MV-4-11 (cell line): Measurements from ENCODE around the gene TTI1.
"Not testable (repeated sequence)": the region's sequence is repeated elsewhere in the genome, so short reads cannot be mapped to it uniquely, and the experiment has no call there.

Source experiments
- DNase-seq: peaks from one replicate; lab custom pipeline; 2025; lab: John Stamatoyannopoulos, UW

Gene TTI1

GRCh38 chr20:38009416-38009815, 23.8 kb downstream of the TTI1 start:
- DNase-seq = not testable (repeated sequence)

GRCh38 chr20:38008233-38008944, 24.9 kb downstream of the TTI1 start:
- DNase-seq = no peak

GRCh38 chr20:38007526-38007925, 25.7 kb downstream of the TTI1 start:
- DNase-seq = no peak

GRCh38 chr20:38005903-38006302, 27.4 kb downstream of the TTI1 start:
- no peak for DNase-seq

- DNase-seq = no peak
Observed at GRCh38 chr20:38004416-38004815, 28.8 kb downstream of the TTI1 start.

GRCh38 chr20:38002422-38002821, 30.8 kb downstream of the TTI1 start:
- no peak for DNase-seq

GRCh38 chr20:38001981-38002380, 31.3 kb downstream of the TTI1 start:
- DNase-seq = no peak

- no peak for DNase-seq
Observed at GRCh38 chr20:38001173-38001875, 31.9 kb downstream of the TTI1 start.

GRCh38 chr20:38000293-38000692, 33.0 kb downstream of the TTI1 start:
- DNase-seq = no peak

- DNase-seq = peak; percentile 84
Observed at GRCh38 chr20:37999526-38000263, 33.6 kb downstream of the TTI1 start.

- DNase-seq = no peak
Observed at GRCh38 chr20:37997516-37997915, 35.7 kb downstream of the TTI1 start.

GRCh38 chr20:37995856-37996605, 37.2 kb downstream of the TTI1 start:
- no peak for DNase-seq

- DNase-seq = no peak
Observed at GRCh38 chr20:37994512-37994911, 38.7 kb downstream of the TTI1 start.

- peak; percentile 82 for DNase-seq
Observed at GRCh38 chr20:37992802-37993409, 40.4 kb downstream of the TTI1 start.

- DNase-seq = no peak
Observed at GRCh38 chr20:37991908-37992307, 41.3 kb downstream of the TTI1 start.

GRCh38 chr20:37991157-37991866, 41.9 kb downstream of the TTI1 start:
- DNase-seq = no peak

- DNase-seq = peak; percentile 98
Observed at GRCh38 chr20:37990571-37991151, 42.6 kb downstream of the TTI1 start.

- peak; percentile 41 for DNase-seq
Observed at GRCh38 chr20:37989601-37990295, 43.5 kb downstream of the TTI1 start.

- DNase-seq = no peak
Observed at GRCh38 chr20:37988306-37988954, 44.8 kb downstream of the TTI1 start.
